ENCODE measurements around the gene FBRS. TPM values are rescaled to one million over a fixed set of nuclear protein-coding genes. Genes with fewer than 3 reads are reported as not detected.
A peak's percentile ranks its signal among the peaks of the same experiment; 100 is the strongest.
"Not testable (repeated sequence)": the region's sequence is repeated elsewhere in the genome, so short reads cannot be mapped to it uniquely, and the experiment has no call there.

FBRS gene
- total and polyA plus RNA-seq, 7 donors: 12.5 to 61.6 (median 28.1) TPM

DNA sequence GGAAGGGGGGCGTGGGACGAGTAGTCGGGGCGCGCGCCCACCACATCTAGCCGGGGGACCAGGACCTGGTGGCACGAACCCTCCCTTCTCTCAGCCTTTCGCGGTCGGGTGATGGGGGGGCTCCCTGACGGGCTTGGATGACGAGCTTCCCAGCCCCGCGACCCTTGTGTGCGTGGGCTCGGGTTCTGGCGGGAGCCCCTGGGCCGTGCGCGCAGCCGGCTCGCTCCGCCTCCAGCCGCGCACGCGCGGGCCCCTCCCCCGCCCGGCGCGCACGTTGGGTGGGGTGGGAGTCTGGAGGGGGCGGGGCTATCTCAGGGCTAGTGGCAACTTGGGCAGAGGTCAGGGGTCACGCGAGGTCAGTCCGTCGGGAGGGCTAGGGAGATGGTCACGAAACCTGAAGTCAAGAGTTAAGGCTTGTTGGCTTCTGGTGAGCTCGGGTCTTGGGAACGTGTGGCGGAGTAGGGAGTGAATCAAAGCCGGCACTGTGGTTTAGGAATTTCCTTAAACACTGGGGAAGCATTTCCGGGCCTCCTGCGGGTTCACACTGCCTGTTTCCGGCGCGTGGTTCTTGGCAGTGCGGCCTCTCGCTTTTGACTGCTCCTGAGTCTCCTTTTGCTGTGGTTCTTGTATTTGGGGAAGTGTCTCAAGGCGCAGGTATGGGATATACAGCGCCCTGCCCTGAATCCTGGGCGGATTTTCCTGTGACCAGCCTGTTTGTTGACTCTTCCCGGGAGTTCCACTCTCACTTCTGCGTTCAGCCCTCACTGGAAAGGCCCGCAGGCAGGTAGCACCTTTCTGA lies 40.8 kb downstream of the FBRS start, which contains the start of gene SRCAP:
Gene SRCAP (plus strand): TSS at position 356 of the 799 bp plus-strand sequence. CDS start 1,654 bp downstream, outside the sequence.
- no peaks in the 10 kb centered on the region for H3K9me3 ChIP-seq
- 0 to 1% methylated on average over 57 of the region's 57 CpGs for WGBS, 2 donors
- H3K27ac ChIP-seq: peak within 1 kb of the TSS; percentile 97 to 100 (median 100)
- H3K27me3 ChIP-seq: no peaks in the 10 kb centered on the region
- DNase-seq: peak; percentile 95
- peak within 1 kb of the TSS; percentile 92 to 100 (median 100) for H3K4me3 ChIP-seq
- H3K36me3 ChIP-seq: peaks cover 21 to 39% (median 35%) of the 10 kb centered on the region in 4 donors
- intact Hi-C loops (cut with DNase I): loop anchor here (1.0 to 5.0 kb wide), 3 partner anchors 40 to 224 kb away; partner anchors contain the start of genes FBXL19 and PHKG2
- peak; percentile 15 to 60 for TF ChIP-seq POLR2A (IDR thresholded peaks at IDR 0.05)
- TF ChIP-seq POLR2AphosphoS5 (IDR thresholded peaks at IDR 0.05): peak; percentile 24 to 85 (median 57)
- no peak for TF ChIP-seq EP300 (IDR thresholded peaks at IDR 0.05)
- H3K4me1 ChIP-seq: peaks cover 0 to 28% (median 20%) of the 10 kb centered on the region in 4 donors

GRCh38 chr16:30699615-30700099 lies 41.4 kb downstream of the FBRS start:
- Histone ChIP-seq H3K27me3 (no peaks in the 10 kb centered on the region), H3K36me3 (peaks cover 27 to 46% (median 42%) of the 10 kb centered on the region in 4 donors), H3K4me3 (peak overlapping the region; percentile 92 to 100 (median 100)), H3K4me1 (peaks cover 0 to 26% (median 20%) of the 10 kb centered on the region in 4 donors), H3K27ac (peak overlapping the region; percentile 97 to 100 (median 100)), H3K9me3 (no peaks in the 10 kb centered on the region)
- WGBS, 2 donors: 20 to 46% methylated on average over 8 of the region's 8 CpGs
- intact Hi-C loops (cut with DNase I): loop anchor here (2.0 to 5.0 kb wide), 3 partner anchors 19 to 223 kb away; partner anchors contain the start of genes FBXL19 and PHKG2
- TF ChIP-seq, protein P1, sequence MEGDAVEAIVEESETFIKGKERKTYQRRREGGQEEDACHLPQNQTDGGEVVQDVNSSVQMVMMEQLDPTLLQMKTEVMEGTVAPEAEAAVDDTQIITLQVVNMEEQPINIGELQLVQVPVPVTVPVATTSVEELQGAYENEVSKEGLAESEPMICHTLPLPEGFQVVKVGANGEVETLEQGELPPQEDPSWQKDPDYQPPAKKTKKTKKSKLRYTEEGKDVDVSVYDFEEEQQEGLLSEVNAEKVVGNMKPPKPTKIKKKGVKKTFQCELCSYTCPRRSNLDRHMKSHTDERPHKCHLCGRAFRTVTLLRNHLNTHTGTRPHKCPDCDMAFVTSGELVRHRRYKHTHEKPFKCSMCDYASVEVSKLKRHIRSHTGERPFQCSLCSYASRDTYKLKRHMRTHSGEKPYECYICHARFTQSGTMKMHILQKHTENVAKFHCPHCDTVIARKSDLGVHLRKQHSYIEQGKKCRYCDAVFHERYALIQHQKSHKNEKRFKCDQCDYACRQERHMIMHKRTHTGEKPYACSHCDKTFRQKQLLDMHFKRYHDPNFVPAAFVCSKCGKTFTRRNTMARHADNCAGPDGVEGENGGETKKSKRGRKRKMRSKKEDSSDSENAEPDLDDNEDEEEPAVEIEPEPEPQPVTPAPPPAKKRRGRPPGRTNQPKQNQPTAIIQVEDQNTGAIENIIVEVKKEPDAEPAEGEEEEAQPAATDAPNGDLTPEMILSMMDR (IDR thresholded peaks at IDR 0.05): no peak
- TF ChIP-seq EP300 (IDR thresholded peaks at IDR 0.05): no peak
- no peak for TF ChIP-seq POLR2A (IDR thresholded peaks at IDR 0.05)
- TF ChIP-seq POLR2AphosphoS5 (IDR thresholded peaks at IDR 0.05): no peak
- no peak for DNase-seq

DNA sequence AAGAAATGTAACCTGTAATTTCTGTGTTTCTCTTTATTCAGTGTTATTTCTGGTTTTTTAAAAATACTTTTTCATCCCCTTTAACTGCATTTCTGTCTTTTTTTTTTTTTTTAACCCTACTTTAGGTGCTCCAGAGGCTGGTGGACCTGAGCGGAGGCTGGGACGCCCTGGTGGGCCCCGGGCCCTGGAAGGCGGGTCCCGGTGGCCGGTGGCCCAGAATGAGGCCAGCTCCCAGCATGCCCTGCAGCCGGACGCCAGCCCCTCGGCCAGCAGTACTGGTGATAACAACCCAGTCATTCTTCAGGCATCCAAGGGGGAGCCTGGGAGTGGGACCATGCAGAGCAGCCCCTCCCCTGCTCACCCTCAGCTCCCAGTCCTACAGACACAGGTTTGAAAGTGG lies 42.3 kb downstream of the FBRS start:
- 81 to 85% methylated on average over 9 of the region's 9 CpGs for WGBS, 2 donors
- Histone ChIP-seq H3K9me3 (no peaks in the 10 kb centered on the region), H3K4me1 (peaks cover 0 to 26% (median 20%) of the 10 kb centered on the region in 4 donors), H3K27me3 (no peaks in the 10 kb centered on the region), H3K36me3 (peaks cover 35 to 54% (median 50%) of the 10 kb centered on the region in 4 donors), H3K4me3 (no peak overlapping the region), H3K27ac (no peak overlapping the region)
- DNase-seq: no peak
- no peak for TF ChIP-seq POLR2AphosphoS5 (IDR thresholded peaks at IDR 0.05)
- no peak for TF ChIP-seq EP300 (IDR thresholded peaks at IDR 0.05)
- TF ChIP-seq POLR2A (IDR thresholded peaks at IDR 0.05): no peak
- TF ChIP-seq, protein P1 (IDR thresholded peaks at IDR 0.05): no peak
- intact Hi-C loops (cut with DNase I): loop anchor here (2.0 kb wide), 1 partner anchor 18 kb away; no protein-coding TSS in a partner anchor

- H3K27me3 ChIP-seq: no peaks in the 10 kb centered on the region
- peaks cover 0 to 26% (median 20%) of the 10 kb centered on the region in 4 donors for H3K4me1 ChIP-seq
- TF ChIP-seq POLR2AphosphoS5 (IDR thresholded peaks at IDR 0.05) (no peak), EP300 (IDR thresholded peaks at IDR 0.05) (no peak), POLR2A (IDR thresholded peaks at IDR 0.05) (no peak)
- TF ChIP-seq, protein P1 (IDR thresholded peaks at IDR 0.05): no peak
- DNase-seq: no peak
- H3K9me3 ChIP-seq: no peaks in the 10 kb centered on the region
- H3K4me3 ChIP-seq: no peak overlapping the region
- no peak overlapping the region for H3K27ac ChIP-seq
- intact Hi-C loops (cut with DNase I): loop anchor here (2.0 kb wide), 1 partner anchor 18 kb away; no protein-coding TSS in a partner anchor
- H3K36me3 ChIP-seq: peaks cover 38 to 59% (median 55%) of the 10 kb centered on the region in 4 donors
- WGBS, 2 donors: 87 to 92% methylated on average over 5 of the region's 5 CpGs
Measured at GRCh38 chr16:30700971-30701370, 42.7 kb downstream of the FBRS start.

- DNase-seq; H3K4me3 ChIP-seq; H3K27ac ChIP-seq; intact Hi-C loops (cut with DNase I); H3K27me3 ChIP-seq; H3K9me3 ChIP-seq: not testable (repeated sequence)
- Histone ChIP-seq H3K4me1 (peaks cover 0 to 19% (median 17%) of the 10 kb centered on the region in 4 donors), H3K36me3 (peaks cover 50 to 80% (median 76%) of the 10 kb centered on the region in 4 donors)
- 92 to 94% methylated on average over 12 of the region's 12 CpGs for WGBS, 2 donors
Measured at GRCh38 chr16:30703071-30703470, 44.8 kb downstream of the FBRS start.
